GM21423 (cell line): ENCODE measurements around the gene LTF.
"Not testable (repeated sequence)": the region's sequence is repeated elsewhere in the genome, so short reads cannot be mapped to it uniquely, and the experiment has no call there.

Experiments
- ATAC-seq: cut with Tn5 transposase; IDR thresholded peaks from one replicate; pipeline ENCODE4 v1.9.1; 2021; ENCODE audit warnings: mild to moderate bottlenecking, moderate library complexity; ENCODE audit not compliant: unreplicated experiment

Gene LTF

DNA sequence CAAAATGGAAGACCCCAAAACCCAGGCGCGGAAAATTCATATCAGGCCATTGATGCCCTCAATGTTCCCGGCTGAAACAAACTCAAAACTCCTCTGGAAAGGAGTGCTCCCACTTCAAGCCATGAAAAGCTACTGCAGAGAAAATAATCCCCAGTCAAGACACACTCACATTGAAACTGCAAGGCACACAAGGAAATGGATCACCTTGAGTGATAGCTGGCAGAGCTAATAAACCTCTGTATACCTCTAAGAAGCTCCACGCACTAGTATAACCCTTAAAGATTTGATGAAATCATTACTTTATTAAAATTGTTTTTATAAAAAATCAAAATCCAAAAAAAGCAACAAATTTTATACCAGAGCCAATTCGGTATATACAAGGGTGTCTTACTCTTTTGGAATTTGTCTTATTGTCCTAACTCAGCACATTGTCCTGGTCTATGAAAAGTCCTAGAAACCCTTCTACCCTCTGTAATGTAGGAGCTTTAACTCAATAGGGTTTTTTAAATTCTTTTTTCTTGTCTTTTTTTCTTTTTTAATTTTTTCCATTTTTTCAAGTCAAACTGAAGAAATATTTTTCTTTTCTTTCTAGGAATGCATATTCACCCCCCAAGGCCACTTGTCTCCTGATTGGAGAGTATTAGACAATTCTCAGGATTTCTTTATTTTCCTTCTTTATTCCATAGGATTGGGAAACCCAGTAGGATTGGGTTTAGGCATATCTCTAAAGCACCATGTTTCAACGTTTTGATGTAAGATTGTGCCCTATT is 66.3 kb downstream of the LTF start:
- no peak for ATAC-seq

DNA sequence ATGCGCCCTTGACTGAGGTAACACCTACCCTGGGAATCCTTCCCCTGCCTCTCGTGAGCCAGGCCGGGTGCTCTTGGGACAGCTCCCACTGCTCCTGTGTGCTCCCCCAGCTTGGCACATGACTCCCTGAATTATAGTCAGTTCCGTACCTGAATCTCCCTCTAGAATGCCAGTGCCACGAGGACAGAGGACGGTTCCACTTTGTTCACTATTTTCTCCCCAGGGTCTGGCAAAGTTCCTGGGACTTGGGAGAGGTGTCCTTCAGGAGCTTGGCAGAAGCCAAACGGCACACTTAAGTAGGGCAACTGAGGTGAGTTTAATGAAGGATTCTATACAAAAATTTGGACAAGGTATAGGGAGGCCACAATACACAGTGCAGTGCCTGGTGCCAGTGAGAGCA is 67.6 kb downstream of the LTF start:
- ATAC-seq = no peak

GRCh38 chr3:46395766-46396530 is 68.8 kb downstream of the LTF start:
- no peak for ATAC-seq

- ATAC-seq = no peak
Measured at GRCh38 chr3:46395210-46395661, 69.5 kb downstream of the LTF start.

- ATAC-seq = no peak
Measured at GRCh38 chr3:46393554-46394434, 70.9 kb downstream of the LTF start.

- no peak for ATAC-seq
Measured at GRCh38 chr3:46393011-46393410, 71.7 kb downstream of the LTF start.

GRCh38 chr3:46391526-46391925 is 73.2 kb downstream of the LTF start:
- ATAC-seq = not testable (repeated sequence)

GRCh38 chr3:46389306-46389705 is 75.4 kb downstream of the LTF start:
- no peak for ATAC-seq

DNA sequence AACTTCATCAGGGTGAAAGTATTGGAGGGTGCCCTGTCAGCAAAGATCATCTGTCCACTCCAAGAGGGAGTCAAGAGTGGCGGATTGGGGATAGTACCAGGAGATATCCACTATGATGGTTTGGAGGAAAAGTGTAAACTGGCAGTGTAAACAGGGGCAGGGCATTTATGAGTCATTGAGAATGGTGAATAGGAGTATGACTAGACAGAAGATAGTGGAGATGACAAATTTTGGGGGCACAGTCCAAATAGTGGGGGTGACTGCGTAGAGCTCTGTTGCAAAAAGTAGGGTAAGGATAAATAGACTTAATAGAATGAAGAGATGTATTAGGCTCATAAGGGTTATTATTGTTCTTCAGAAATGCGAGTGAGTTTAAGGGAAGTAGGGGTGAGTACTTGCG is 75.9 kb downstream of the LTF start:
- not testable (repeated sequence) for ATAC-seq

DNA sequence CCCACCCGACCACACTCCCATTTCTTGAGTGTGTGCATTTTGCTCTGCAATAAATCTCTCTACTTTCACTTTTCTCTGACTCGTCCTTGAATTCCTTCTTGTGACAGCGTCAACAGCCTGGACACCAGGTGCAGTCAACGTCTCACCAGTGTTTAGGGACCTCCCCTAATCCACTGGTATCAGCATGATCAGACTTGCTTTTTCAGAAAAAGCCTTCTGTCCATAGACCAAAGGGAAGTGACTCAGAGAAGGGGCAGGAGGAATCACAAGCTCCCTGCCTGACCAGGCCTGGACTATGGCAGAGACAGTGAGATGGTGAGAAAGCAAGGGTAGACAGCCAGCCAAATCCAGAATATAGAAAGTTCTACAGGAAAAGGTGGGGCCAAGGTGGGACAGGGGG is 78.5 kb downstream of the LTF start:
- no peak for ATAC-seq
